Progenitor cell of endocrine pancreas (in vitro differentiated cells): ENCODE measurements around the gene TNFAIP8. TPM values are rescaled to one million over a fixed set of nuclear protein-coding genes. Genes with fewer than 3 reads are reported as not detected.

ENCODE experiments used
- DNase-seq: peaks from one replicate; pipeline ENCODE4 v3.0.0; 2021; ENCODE audit warnings: low spot score; ENCODE audit not compliant: unreplicated experiment
- H3K27ac Mint-ChIP-seq: 2 replicates; pipeline ENCODE4 v1.8.0; 2021; ENCODE audit warnings: mild to moderate bottlenecking, moderate library complexity, mixed read lengths
- H3K27me3 Mint-ChIP-seq: 2 replicates; pipeline ENCODE4 v1.8.0; 2021; ENCODE audit warnings: mixed read lengths
- H3K36me3 Mint-ChIP-seq: 2 replicates; pipeline ENCODE4 v1.8.0; 2022; ENCODE audit warnings: mixed read lengths; ENCODE audit not compliant: insufficient read depth
- H3K4me1 Mint-ChIP-seq: 2 replicates; pipeline ENCODE4 v1.8.0; 2021; ENCODE audit warnings: low read depth, mixed read lengths
- H3K4me3 Mint-ChIP-seq: 2 replicates; pipeline ENCODE4 v1.8.0; 2021; ENCODE audit warnings: low read depth, mild to moderate bottlenecking, moderate library complexity, mixed read lengths
- H3K9me3 Mint-ChIP-seq: 2 replicates; pipeline ENCODE4 v1.8.0; 2021; ENCODE audit warnings: low read depth, mixed read lengths
- total RNA-seq: library from RNA; stranded (reverse); gene quantifications from 2 replicates; pipeline ENCODE4 v1.2.1, GENCODE V29; 2021
- TF ChIP-seq, protein P1 (sequence below): fragments of 200-600 bp; sonication (generic); IDR thresholded peaks from one replicate; pipeline ENCODE4 v1.5.0; 2021; ENCODE audit warnings: antibody characterized with exemption, mild to moderate bottlenecking; ENCODE audit not compliant: unreplicated experiment

TNFAIP8 gene
- total RNA-seq, 1 donor from 2014 or later: 8.0 TPM

DNA sequence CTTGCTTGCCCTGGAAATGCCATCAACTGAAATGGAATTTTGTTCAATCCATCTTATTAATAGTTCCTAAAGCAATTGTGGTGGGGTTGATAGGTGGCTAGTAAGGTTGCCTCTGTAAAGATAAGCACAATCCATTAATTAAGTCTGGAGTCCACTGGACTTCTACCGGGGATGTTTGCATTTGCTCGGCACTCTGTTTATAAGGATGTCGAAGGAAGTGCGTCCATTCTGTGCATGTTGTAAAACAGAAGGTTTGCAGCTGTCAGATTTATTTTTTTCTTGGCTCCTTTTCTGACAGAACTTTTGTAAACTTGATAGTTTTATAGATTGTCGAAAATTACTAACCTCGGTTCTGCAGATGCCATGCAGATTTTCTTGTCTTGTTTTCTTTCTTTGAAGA lies 12.8 kb upstream of the TNFAIP8 start:
- Mint-ChIP-seq H3K4me3 (no peak overlapping the region), H3K4me1 (peaks cover 7% of the 10 kb centered on the region), H3K36me3 (no peaks in the 10 kb centered on the region), H3K9me3 (peaks cover 3% of the 10 kb centered on the region), H3K27ac (no peak overlapping the region), H3K27me3 (no peaks in the 10 kb centered on the region)
- TF ChIP-seq, protein P1, sequence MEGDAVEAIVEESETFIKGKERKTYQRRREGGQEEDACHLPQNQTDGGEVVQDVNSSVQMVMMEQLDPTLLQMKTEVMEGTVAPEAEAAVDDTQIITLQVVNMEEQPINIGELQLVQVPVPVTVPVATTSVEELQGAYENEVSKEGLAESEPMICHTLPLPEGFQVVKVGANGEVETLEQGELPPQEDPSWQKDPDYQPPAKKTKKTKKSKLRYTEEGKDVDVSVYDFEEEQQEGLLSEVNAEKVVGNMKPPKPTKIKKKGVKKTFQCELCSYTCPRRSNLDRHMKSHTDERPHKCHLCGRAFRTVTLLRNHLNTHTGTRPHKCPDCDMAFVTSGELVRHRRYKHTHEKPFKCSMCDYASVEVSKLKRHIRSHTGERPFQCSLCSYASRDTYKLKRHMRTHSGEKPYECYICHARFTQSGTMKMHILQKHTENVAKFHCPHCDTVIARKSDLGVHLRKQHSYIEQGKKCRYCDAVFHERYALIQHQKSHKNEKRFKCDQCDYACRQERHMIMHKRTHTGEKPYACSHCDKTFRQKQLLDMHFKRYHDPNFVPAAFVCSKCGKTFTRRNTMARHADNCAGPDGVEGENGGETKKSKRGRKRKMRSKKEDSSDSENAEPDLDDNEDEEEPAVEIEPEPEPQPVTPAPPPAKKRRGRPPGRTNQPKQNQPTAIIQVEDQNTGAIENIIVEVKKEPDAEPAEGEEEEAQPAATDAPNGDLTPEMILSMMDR: no peak
- DNase-seq: no peak

DNA sequence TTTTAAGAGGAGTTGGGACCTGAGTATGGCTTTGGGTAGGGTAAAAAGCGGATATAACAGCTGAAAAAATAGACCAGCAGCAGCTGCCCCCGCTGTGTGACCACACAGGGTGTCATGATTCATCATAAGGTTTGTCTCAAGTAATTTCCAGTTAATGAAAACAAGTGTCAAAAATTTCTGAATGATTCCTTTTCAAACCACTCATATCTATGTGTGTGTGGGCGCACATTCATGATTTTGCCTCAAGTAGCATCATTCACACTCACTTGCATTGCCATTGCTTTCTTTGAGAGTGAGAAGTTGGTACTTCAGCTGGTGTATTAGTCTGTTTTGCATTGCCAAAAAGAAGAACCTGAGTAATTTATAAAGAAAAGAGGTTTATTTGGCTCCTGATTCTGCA lies 12.1 kb upstream of the TNFAIP8 start:
- Mint-ChIP-seq H3K4me1 (peaks cover 11% of the 10 kb centered on the region), H3K27ac (no peak overlapping the region), H3K36me3 (no peaks in the 10 kb centered on the region), H3K4me3 (no peak overlapping the region), H3K9me3 (peaks cover 3% of the 10 kb centered on the region), H3K27me3 (no peaks in the 10 kb centered on the region)
- TF ChIP-seq, protein P1: no peak
- DNase-seq: no peak

DNA sequence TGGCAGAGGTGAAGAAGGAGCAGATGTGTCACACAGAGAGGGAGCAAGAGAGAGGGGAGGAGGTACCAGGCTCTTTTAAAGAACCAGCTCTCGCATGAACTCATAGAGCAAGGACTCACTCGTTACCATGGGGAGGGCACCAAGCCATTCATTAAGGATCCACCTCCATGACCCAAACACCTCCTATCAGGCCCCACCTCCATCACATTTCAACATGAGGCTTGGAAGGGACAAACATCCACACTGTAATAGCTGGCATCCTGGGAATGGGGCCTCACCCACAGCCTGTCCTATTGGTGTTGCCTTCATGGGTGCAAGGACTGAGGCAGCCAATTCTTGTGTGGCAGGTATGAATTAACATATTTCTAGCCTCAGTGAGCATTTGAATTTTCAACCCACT lies 11.6 kb upstream of the TNFAIP8 start:
- TF ChIP-seq, protein P1: no peak
- Mint-ChIP-seq H3K4me1 (peaks cover 16% of the 10 kb centered on the region), H3K27me3 (no peaks in the 10 kb centered on the region), H3K9me3 (peaks cover 3% of the 10 kb centered on the region), H3K4me3 (no peak overlapping the region), H3K36me3 (no peaks in the 10 kb centered on the region), H3K27ac (no peak overlapping the region)
- DNase-seq: no peak

DNA sequence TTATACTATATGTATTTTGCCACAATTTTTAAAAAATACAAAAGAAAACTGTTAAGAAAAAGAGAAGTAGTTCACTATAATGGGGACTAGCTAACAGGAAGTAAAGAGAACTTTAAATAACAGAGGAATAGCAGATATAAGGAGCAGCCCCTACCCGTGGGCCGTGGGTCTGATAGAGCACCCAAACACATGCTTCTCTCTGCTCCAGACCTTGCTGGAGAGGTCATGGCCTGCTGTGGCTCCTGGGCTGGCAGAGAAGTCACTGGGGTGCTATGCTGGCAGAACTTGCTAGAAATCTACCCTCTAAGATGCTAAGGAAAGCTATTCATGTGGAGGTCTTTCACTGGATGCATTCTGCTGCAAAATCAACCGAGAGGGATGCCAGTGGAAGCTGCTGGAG lies 10.0 kb upstream of the TNFAIP8 start:
- Mint-ChIP-seq H3K27me3 (no peaks in the 10 kb centered on the region), H3K4me3 (no peak overlapping the region), H3K9me3 (no peaks in the 10 kb centered on the region), H3K36me3 (no peaks in the 10 kb centered on the region), H3K27ac (no peak overlapping the region), H3K4me1 (peaks cover 17% of the 10 kb centered on the region)
- TF ChIP-seq, protein P1: no peak
- no peak for DNase-seq

DNA sequence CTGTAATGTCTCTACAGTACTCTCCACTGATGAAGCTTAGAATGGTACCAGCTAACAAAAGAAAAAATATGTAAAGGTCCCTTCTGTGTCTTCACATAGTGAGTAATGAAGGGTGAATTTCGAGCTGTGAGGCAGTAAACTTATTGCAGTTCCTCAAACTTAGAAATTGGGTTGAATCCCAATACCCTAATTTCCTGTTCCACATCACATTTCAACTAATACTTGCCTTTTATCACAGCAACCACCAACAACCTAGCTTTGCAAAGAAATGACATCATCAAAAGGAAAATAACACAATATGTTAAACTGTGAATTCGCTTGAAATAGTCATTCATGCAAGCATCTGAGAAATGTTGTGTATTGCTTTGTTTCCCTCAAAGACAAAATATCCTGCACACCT lies 9.4 kb upstream of the TNFAIP8 start:
- Mint-ChIP-seq H3K27me3 (no peaks in the 10 kb centered on the region), H3K4me3 (no peak overlapping the region), H3K9me3 (no peaks in the 10 kb centered on the region), H3K36me3 (no peaks in the 10 kb centered on the region), H3K4me1 (peaks cover 17% of the 10 kb centered on the region), H3K27ac (no peak overlapping the region)
- DNase-seq: no peak
- TF ChIP-seq, protein P1: no peak
